Vagina (tissue), 2 donors: ENCODE results near the gene AHR. TPM values are rescaled to one million over a fixed set of nuclear protein-coding genes. Genes with fewer than 3 reads are reported as not detected.

ENCODE experiments used
- DNase-seq, 2 donors: peaks; one replicate each; pipeline ENCODE4 v3.0.0-alpha.2; 2017; ENCODE audit errors: extremely low spot score in 2 of 2
- H3K27ac ChIP-seq: fragments of 200-600 bp; sonication (generic); one replicate; pipeline ENCODE4 v1.5.1; 2019
- H3K27me3 ChIP-seq: fragments of 200-600 bp; sonication (generic); one replicate; pipeline ENCODE4 v1.5.1; 2019
- H3K36me3 ChIP-seq, 2 donors: fragments of 200-600 bp; sonication (generic); one replicate each; pipeline ENCODE4 v1.5.1; 2017 to 2019
- H3K4me1 ChIP-seq: fragments of 200-600 bp; sonication (generic); one replicate; pipeline ENCODE4 v1.5.1; 2019
- H3K4me3 ChIP-seq, 2 donors: fragments of 200-600 bp; sonication (generic); 1 replicate in 1 of 2; 2 replicates in 1 of 2; pipeline ENCODE4 v1.5.1; 2016 to 2019
- H3K9me3 ChIP-seq: fragments of 200-600 bp; sonication (generic); one replicate; pipeline ENCODE4 v1.5.1; 2019
- POLR2A ChIP-seq, 2 donors: fragments of 450-650 bp; IDR thresholded peaks; one replicate each; pipeline ENCODE4 v1.6.1; 2017; ENCODE audit warnings: antibody characterized with exemption in 2 of 2, mild to moderate bottlenecking in 2 of 2, moderate library complexity in 2 of 2
- POLR2AphosphoS5 ChIP-seq, 2 donors: sonication (generic); formaldehyde crosslinking; IDR thresholded peaks; one replicate each; pipeline ENCODE4 v1.9.0; 2017; ENCODE audit warnings: antibody characterized with exemption in 2 of 2, mild to moderate bottlenecking in 2 of 2, low read depth in 1 of 2; ENCODE audit not compliant: insufficient read depth in 1 of 2
- intact Hi-C: fragments of 100-400 bp; cut with DNase I; formaldehyde crosslinking; loops from one replicate; pipeline ENCODE4 v1.15.1; 2023
- total RNA-seq: library from RNA; depleted of rRNA; stranded (reverse); fragments of >200 nt; gene quantifications from one replicate; pipeline ENCODE4 v1.2.3, GENCODE V29; 2016
- TF ChIP-seq, protein P1 (sequence below), 3 experiments: fragments of 450-650 bp in 2 of 3; fragments of 200-600 bp in 1 of 3; sonication (generic) in 1 of 3; IDR thresholded peaks; one replicate each; pipeline ENCODE4 v1.5.1; 2017 to 2019; ENCODE audit warnings: antibody characterized with exemption in 3 of 3, mild to moderate bottlenecking in 2 of 3, moderate library complexity in 2 of 3

The AHR gene
- total RNA-seq, 1 donor from 2014 or later: 122 TPM

DNA sequence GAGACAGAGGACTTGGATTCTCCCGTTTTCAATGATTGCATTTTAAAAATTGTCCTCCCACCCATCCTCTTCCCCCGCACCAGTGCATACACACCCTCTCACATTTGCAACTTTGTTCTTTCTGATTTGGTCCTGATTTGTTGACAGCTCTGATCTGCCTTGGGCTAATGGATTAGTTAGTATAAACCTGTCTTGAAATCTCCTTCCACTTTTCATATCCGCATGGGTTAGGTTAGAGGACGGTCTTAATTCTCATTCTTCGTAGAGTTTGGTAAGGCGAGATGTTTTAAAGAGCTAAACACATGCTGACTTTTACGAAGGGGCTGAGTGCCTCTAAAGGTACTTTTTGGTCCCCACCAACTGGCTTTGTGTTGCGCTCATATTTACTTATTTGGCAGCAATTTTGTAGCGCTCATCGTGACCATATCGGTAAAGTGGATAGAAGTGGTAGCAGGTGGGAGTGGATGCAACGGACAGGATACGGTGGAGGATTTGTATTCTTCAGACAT lies 1.1 kb downstream of the AHR start:
- no peak for DNase-seq
- TF ChIP-seq POLR2AphosphoS5 (IDR thresholded peaks at IDR 0.05; ENCODE audit: insufficient read depth in 1 of 2, low read depth in 1 of 2): no peak
- no peak for TF ChIP-seq POLR2A (IDR thresholded peaks at IDR 0.05)
- TF ChIP-seq, protein P1, sequence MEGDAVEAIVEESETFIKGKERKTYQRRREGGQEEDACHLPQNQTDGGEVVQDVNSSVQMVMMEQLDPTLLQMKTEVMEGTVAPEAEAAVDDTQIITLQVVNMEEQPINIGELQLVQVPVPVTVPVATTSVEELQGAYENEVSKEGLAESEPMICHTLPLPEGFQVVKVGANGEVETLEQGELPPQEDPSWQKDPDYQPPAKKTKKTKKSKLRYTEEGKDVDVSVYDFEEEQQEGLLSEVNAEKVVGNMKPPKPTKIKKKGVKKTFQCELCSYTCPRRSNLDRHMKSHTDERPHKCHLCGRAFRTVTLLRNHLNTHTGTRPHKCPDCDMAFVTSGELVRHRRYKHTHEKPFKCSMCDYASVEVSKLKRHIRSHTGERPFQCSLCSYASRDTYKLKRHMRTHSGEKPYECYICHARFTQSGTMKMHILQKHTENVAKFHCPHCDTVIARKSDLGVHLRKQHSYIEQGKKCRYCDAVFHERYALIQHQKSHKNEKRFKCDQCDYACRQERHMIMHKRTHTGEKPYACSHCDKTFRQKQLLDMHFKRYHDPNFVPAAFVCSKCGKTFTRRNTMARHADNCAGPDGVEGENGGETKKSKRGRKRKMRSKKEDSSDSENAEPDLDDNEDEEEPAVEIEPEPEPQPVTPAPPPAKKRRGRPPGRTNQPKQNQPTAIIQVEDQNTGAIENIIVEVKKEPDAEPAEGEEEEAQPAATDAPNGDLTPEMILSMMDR (IDR thresholded peaks at IDR 0.05): no peak
- Histone ChIP-seq H3K27ac (peak overlapping the region; percentile 98), H3K4me3 (peak overlapping the region; percentile 91 to 97), H3K27me3 (no peaks in the 10 kb centered on the region), H3K9me3 (no peaks in the 10 kb centered on the region), H3K36me3 (no peaks in the 10 kb centered on the region), H3K4me1 (peaks cover 28% of the 10 kb centered on the region)
- intact Hi-C loops: loop anchor here (10.0 kb wide), 1 partner anchor 315 kb away; no protein-coding TSS in a partner anchor

GRCh38 chr7:17300012-17300411 lies 1.6 kb downstream of the AHR start:
- Histone ChIP-seq H3K4me1 (peaks cover 33% of the 10 kb centered on the region), H3K9me3 (no peaks in the 10 kb centered on the region), H3K4me3 (peak overlapping the region; percentile 91 to 97), H3K27ac (peak overlapping the region; percentile 98), H3K36me3 (no peaks in the 10 kb centered on the region), H3K27me3 (no peaks in the 10 kb centered on the region)
- DNase-seq: no peak
- intact Hi-C loops: loop anchor here (5.0 kb wide), 1 partner anchor 347 kb away; no protein-coding TSS in a partner anchor
- TF ChIP-seq POLR2AphosphoS5 (IDR thresholded peaks at IDR 0.05; ENCODE audit: insufficient read depth in 1 of 2, low read depth in 1 of 2) (no peak), POLR2A (IDR thresholded peaks at IDR 0.05) (no peak)
- TF ChIP-seq, protein P1 (IDR thresholded peaks at IDR 0.05): no peak

- peaks cover 37% of the 10 kb centered on the region for H3K4me1 ChIP-seq
- no peaks in the 10 kb centered on the region for H3K36me3 ChIP-seq
- H3K4me3 ChIP-seq: peak overlapping the region; percentile 91 to 97
- H3K27ac ChIP-seq: peak overlapping the region; percentile 98
- no peaks in the 10 kb centered on the region for H3K27me3 ChIP-seq
- intact Hi-C loops: loop anchor here (5.0 kb wide), 1 partner anchor 347 kb away; no protein-coding TSS in a partner anchor
- no peaks in the 10 kb centered on the region for H3K9me3 ChIP-seq
- no peak for TF ChIP-seq POLR2A (IDR thresholded peaks at IDR 0.05)
- TF ChIP-seq, protein P1 (IDR thresholded peaks at IDR 0.05): no peak
- peak in 1 of 2 donors; percentile 6 for TF ChIP-seq POLR2AphosphoS5 (IDR thresholded peaks at IDR 0.05; ENCODE audit: insufficient read depth in 1 of 2, low read depth in 1 of 2)
- DNase-seq: no peak
Observed at GRCh38 chr7:17300437-17300836, 2.0 kb downstream of the AHR start.

DNA sequence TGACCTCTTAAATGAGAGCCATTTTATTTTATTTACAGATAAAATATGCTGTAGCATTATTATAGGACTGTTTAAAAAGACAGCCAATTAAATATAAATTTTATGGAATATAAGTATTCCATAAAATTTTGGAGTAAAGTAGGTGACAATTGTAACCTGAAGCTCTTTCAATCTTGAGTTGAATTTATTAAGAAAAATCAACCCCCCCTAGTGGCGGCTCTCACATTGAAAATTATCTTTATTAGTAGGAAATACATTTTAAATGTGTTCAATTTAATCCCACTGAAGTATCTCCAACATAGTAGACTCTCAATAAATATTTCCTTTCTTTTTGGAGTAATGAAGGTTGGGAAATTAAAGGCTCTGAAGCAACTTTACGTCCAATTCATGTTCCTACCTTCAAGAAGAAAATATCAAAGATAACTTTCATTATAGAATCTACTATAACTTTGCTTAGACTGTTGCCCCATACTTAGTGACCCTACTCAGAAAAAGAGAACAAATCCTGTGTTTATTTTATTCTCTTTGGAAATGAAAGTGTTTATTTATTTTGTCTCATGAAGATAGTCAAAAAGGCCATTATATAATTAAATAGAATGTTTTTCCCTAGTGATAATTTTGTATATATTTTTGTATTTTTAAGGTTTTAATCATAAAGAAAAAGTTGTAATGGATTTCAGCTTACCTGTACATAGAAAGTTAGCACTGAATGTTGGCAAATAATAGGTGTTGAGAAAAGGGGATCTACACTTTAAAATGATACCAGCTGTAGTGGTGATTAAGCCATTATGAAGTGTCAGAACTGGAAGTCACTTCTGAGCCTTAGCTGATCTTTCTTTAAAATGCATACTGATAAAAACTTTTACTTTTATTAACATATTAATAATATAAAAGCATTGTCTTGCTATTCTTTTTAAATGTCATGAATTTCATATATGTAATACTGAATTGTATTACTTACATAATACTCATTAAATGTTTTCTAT lies 3.3 kb downstream of the AHR start:
- H3K36me3 ChIP-seq: no peaks in the 10 kb centered on the region
- H3K4me3 ChIP-seq: peak overlapping the region; percentile 24 to 97
- intact Hi-C loops: loop anchor here (5.0 kb wide), 1 partner anchor 346 kb away; no protein-coding TSS in a partner anchor
- H3K27ac ChIP-seq: peak overlapping the region; percentile 98
- H3K27me3 ChIP-seq: no peaks in the 10 kb centered on the region
- TF ChIP-seq POLR2AphosphoS5 (IDR thresholded peaks at IDR 0.05; ENCODE audit: insufficient read depth in 1 of 2, low read depth in 1 of 2) (peak in 1 of 2 donors; percentile 24), POLR2A (IDR thresholded peaks at IDR 0.05) (no peak)
- TF ChIP-seq, protein P1 (IDR thresholded peaks at IDR 0.05): peak; percentile 43 to 72 (median 52)
- no peak for DNase-seq
- no peaks in the 10 kb centered on the region for H3K9me3 ChIP-seq
- peaks cover 50% of the 10 kb centered on the region for H3K4me1 ChIP-seq
